NCI-H446 (cell line): ENCODE measurements around the gene CELF5.

Source experiments
- DNase-seq, 2 experiments: peaks; one replicate each; lab custom pipeline; 2025; lab: John Stamatoyannopoulos, UW

Gene CELF5

GRCh38 chr19:3243819-3244700 lies 19.6 kb downstream of the CELF5 start:
- no peak for DNase-seq

GRCh38 chr19:3245050-3245449 lies 20.6 kb downstream of the CELF5 start:
- no peak for DNase-seq

- no peak for DNase-seq
Observed at GRCh38 chr19:3248728-3249326, 24.4 kb downstream of the CELF5 start.

GRCh38 chr19:3249408-3249807 lies 24.9 kb downstream of the CELF5 start:
- DNase-seq, result peak; percentile 17 to 49

- DNase-seq, result no peak
Observed at GRCh38 chr19:3250675-3251074, 26.2 kb downstream of the CELF5 start.

DNA sequence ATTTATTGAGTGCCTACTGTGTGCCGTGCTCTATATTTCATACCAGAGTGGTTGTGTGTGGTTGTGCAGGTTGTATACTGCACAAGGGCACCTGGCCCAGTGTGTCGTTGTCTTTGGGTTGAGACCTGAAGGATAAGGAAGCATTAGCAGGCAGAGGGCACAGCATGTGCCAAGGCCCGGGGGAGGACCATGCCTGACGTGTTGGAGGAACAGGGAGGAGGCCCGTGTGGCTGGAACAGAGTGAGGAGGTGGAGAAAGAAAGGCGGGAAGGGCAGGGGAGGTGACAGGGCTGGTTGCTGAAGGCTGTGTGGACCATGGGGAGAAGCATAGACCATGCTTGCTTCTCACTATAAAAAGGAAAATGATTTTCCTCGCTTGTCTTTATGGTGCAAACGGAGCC lies 26.8 kb downstream of the CELF5 start:
- DNase-seq, result no peak

DNA sequence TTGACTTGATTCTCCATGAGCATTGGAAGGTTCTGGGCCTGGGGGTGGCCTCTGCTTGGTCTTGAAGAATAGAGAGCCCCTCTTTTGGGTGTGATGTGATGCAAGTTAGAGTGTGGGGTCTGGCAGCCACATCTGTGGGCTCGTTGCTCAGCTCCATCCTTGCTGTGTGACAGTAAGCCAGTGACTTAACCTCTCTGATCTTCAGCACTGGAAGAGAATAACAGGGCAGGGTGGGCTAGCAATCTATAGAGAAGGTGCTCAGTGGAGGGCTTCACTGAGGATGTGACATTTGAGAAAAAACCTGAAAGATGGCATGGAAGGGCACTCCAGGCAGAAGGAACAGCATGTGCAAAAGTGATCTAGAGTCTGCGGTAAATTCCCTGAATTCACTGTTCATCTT lies 28.2 kb downstream of the CELF5 start:
- DNase-seq, result no peak

- DNase-seq, result no peak
Observed at GRCh38 chr19:3253270-3253669, 28.8 kb downstream of the CELF5 start.

DNA sequence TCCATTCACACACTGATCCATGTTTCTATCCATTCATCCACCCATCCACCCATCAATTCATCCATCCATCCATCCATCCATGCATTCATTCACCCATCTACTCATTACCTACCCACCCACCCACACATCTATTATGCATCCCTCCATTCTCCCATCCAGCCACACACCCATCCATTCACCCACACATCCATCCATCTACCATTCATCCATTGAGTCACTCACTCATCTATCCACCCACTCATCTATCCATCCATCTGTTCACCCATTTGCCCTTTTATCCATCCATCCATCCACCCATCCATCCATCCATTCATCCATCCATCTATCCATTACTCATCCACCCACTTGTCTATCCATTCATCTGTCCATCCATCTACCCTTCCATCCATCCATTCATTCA lies 30.1 kb downstream of the CELF5 start:
- DNase-seq, result no peak

DNA sequence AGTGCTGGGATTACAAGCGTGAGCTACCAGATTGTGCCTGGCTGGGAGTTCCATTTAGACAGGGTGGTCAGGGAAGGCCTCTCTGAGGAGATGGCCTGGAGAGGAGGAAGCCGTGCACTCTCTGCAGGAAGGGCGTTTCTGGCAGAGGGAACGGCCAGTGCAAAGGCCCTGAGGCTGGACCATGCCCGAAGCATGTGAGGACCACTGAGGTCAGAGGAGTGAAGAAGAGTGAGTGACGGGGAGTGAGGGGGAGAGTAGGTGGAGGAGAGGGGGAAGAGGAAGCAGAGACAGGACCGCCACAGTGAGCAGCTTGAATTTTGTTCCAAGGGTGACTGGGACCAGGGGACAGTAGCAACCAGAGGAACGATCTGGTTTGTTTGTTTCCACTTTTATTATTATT lies 32.6 kb downstream of the CELF5 start:
- no peak for DNase-seq

DNA sequence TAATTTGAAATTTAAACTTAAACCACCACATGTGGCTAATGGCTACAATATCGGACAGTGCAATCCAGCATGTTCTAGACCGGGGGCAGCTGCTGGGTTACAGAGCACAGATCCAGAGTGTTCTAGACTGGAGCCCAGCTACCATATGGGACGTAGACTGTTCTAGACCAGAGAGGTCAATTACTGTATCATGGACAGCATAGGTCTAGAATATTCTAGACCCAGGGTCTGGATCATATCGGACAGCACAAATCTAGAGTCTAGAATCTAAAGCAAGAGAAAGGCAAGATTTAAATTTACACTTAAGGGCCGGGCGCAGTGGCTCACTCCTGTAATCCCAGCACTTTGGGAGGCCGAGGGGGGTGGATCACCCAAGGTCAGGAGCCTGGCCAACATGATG lies 37.9 kb downstream of the CELF5 start:
- no peak for DNase-seq

DNA sequence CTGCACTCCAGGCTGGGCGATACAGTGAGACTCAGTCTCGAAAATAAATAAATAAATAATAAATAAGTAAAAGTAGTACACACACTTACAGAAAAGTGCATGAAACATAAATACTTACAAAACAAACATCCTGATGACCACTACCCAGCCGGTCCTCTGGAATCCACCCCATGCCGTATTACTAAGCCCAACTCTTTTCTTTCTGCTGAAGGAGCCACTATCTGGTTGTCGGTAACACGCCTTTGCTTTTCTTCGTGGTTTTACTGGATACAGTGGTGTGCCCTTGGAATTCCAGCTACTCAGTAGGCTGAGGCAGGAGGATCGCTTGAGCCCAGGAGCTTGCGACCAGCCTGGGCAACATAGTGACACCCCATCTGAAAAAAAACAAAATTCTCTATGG lies 39.4 kb downstream of the CELF5 start:
- no peak for DNase-seq

DNA sequence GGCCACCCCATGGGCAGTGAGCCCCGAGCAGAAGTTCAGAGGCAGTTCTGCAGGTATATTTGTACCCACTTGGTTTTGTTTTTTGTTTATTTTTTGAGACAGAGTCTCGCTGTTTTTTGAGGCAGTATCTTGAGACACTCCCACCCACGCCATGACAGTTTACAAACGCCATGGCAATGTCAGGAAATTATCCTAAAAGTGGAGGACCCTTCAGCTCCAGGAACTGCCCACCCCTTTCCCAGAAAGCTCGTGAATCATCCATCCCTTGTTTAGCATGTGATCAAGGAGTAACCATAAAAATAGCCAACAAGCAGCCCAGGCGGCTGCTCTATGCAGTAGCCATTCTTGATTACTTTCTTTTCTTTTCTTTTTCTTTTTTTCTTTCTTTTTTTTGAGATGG lies 41.0 kb downstream of the CELF5 start:
- DNase-seq, result no peak

GRCh38 chr19:3266092-3266693 lies 41.7 kb downstream of the CELF5 start:
- DNase-seq, result no peak

- DNase-seq, result no peak
Observed at GRCh38 chr19:3266792-3267514, 42.5 kb downstream of the CELF5 start.

GRCh38 chr19:3268326-3268725 lies 43.9 kb downstream of the CELF5 start:
- DNase-seq, result peak in 1 of 2 experiments; percentile 20

DNA sequence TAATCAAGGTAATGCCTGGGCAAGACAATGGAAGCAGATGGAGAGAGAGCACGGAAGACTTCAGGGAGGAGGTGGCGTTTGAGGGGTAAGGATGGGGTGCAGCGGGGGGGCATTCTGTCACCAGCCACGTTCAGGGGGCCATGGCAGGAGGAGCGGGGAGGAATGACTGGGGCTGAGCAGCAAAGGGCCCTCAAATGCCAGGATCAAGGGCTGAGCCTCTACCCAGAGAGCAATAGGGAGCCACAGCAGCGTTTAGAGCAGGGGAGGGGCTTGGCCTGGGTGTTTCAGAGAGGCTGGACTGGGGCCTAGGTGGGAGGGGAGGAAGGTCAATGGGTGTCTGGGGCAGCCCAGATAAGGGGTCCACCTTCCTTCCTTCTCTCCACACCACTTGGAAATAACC lies 44.3 kb downstream of the CELF5 start:
- no peak for DNase-seq

GRCh38 chr19:3269916-3270671 lies 45.6 kb downstream of the CELF5 start:
- DNase-seq, result peak in 1 of 2 experiments; percentile 21

- DNase-seq, result peak; percentile 33 to 78
Observed at GRCh38 chr19:3270902-3271301, 46.4 kb downstream of the CELF5 start.

DNA sequence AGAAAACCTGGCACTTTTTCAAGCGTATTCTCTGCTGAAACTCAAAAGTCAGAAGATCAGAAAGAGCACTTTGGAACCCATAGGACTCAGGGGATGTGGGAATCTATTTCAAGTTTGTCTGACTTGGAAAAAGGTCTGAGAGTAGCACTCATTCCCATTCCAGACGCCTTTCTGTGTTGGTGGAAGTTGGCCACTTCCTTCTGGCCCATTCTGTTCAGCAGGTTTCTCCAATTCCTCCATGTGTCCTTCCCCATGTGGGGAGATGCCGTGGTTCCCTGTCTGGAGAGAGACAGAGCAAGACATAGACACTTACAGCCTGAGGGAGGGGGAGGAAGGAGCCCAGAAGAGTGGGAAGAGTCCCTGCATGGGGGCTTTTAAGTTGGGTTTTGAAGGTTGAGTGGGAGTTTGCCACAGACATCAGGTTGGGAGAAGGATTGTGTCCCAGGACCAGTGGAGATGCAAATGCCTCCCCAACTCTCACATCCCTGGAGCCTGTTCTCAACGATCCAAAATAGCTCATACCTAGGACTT lies 48.0 kb downstream of the CELF5 start:
- no peak for DNase-seq

GRCh38 chr19:3272952-3273351 lies 48.5 kb downstream of the CELF5 start:
- DNase-seq, result no peak
